ENCODE results near the gene GRIN2A. TPM values are rescaled to one million over a fixed set of nuclear protein-coding genes. Genes with fewer than 3 reads are reported as not detected.

The GRIN2A gene
- total RNA-seq, 1 donor, result 3.4 TPM

- DNase-seq (ENCODE audit: low read depth), result no peak
- no peak for TF ChIP-seq CTCF (IDR thresholded peaks at IDR 0.05; ENCODE audit: insufficient read depth, low read length)
- no peak overlapping the region for H3K4me3 ChIP-seq (ENCODE audit: low read depth, low read length)
Observed at GRCh38 chr16:10178080-10178479, 4.1 kb downstream of the GRIN2A start.

GRCh38 chr16:10172848-10173655, 9.2 kb downstream of the GRIN2A start:
- no peak for TF ChIP-seq CTCF (IDR thresholded peaks at IDR 0.05; ENCODE audit: insufficient read depth, low read length)
- no peak for DNase-seq (ENCODE audit: low read depth)
- H3K4me3 ChIP-seq (ENCODE audit: low read depth, low read length), result no peak overlapping the region

- no peak for TF ChIP-seq CTCF (IDR thresholded peaks at IDR 0.05; ENCODE audit: insufficient read depth, low read length)
- peak; percentile 47 for DNase-seq (ENCODE audit: low read depth)
- H3K4me3 ChIP-seq (ENCODE audit: low read depth, low read length), result no peak overlapping the region
Observed at GRCh38 chr16:10171221-10171620, 11.0 kb downstream of the GRIN2A start.

- DNase-seq (ENCODE audit: low read depth), result peak; percentile 24
- no peak overlapping the region for H3K4me3 ChIP-seq (ENCODE audit: low read depth, low read length)
- no peak for TF ChIP-seq CTCF (IDR thresholded peaks at IDR 0.05; ENCODE audit: insufficient read depth, low read length)
Observed at GRCh38 chr16:10169904-10170410, 12.3 kb downstream of the GRIN2A start.

GRCh38 chr16:10169031-10169430, 13.2 kb downstream of the GRIN2A start:
- TF ChIP-seq CTCF (IDR thresholded peaks at IDR 0.05; ENCODE audit: insufficient read depth, low read length), result no peak
- DNase-seq (ENCODE audit: low read depth), result no peak
- H3K4me3 ChIP-seq (ENCODE audit: low read depth, low read length), result no peak overlapping the region

- peak; percentile 88 for DNase-seq (ENCODE audit: low read depth)
- no peak for TF ChIP-seq CTCF (IDR thresholded peaks at IDR 0.05; ENCODE audit: insufficient read depth, low read length)
- no peak overlapping the region for H3K4me3 ChIP-seq (ENCODE audit: low read depth, low read length)
Observed at GRCh38 chr16:10168258-10168657, 14.0 kb downstream of the GRIN2A start.
